ENCODE measurements around the gene COMT. TPM values are rescaled to one million over a fixed set of nuclear protein-coding genes. Genes with fewer than 3 reads are reported as not detected.
"Not testable (repeated sequence)": the region's sequence is repeated elsewhere in the genome, so short reads cannot be mapped to it uniquely, and the experiment has no call there.

COMT gene
- total RNA-seq (2014; rRNA removed; shearing (Covaris generic)), result 182 and 248 TPM in 2 replicates

GRCh38 chr22:19941365-19942082, at the start of gene COMT, which contains the start of gene TXNRD2:
Gene COMT, plus strand, starts transcription at chr22:19941772. Its CDS starts 20,755 bp downstream, at chr22:19962527.
Gene TXNRD2, minus strand, starts transcription at chr22:19941818. Its CDS starts 15 bp downstream, at chr22:19941803.
- peak; percentile 66 for DNase-seq (ENCODE audit: low read depth)

- no peak for DNase-seq (ENCODE audit: low read depth)
These were observed 49.2 kb upstream of the COMT start for GRCh38 chr22:19892257-19892879.

- DNase-seq (ENCODE audit: low read depth), result peak; percentile 15
These were observed 48.6 kb upstream of the COMT start for GRCh38 chr22:19892925-19893324.

- no peak for DNase-seq (ENCODE audit: low read depth)
These were observed 48.2 kb upstream of the COMT start for GRCh38 chr22:19893363-19893762.

- no peak for DNase-seq (ENCODE audit: low read depth)
These were observed 46.3 kb upstream of the COMT start for GRCh38 chr22:19895160-19895849.

GRCh38 chr22:19896665-19897355, 44.8 kb upstream of the COMT start:
- no peak for DNase-seq (ENCODE audit: low read depth)

GRCh38 chr22:19897726-19898125, 43.8 kb upstream of the COMT start:
- DNase-seq (ENCODE audit: low read depth), result no peak

- DNase-seq (ENCODE audit: low read depth), result no peak
These were observed 43.4 kb upstream of the COMT start for GRCh38 chr22:19898145-19898544.

GRCh38 chr22:19898831-19899567, 42.6 kb upstream of the COMT start:
- no peak for DNase-seq (ENCODE audit: low read depth)

- DNase-seq (ENCODE audit: low read depth), result no peak
These were observed 40.7 kb upstream of the COMT start for GRCh38 chr22:19900707-19901436.

GRCh38 chr22:19901577-19902244, 39.9 kb upstream of the COMT start:
- no peak for DNase-seq (ENCODE audit: low read depth)

GRCh38 chr22:19902245-19902715, 39.3 kb upstream of the COMT start:
- no peak for DNase-seq (ENCODE audit: low read depth)

GRCh38 chr22:19903031-19903430, 38.5 kb upstream of the COMT start:
- DNase-seq (ENCODE audit: low read depth), result no peak

GRCh38 chr22:19903513-19903912, 38.1 kb upstream of the COMT start:
- DNase-seq (ENCODE audit: low read depth), result no peak

GRCh38 chr22:19904174-19904856, 37.3 kb upstream of the COMT start:
- DNase-seq (ENCODE audit: low read depth), result no peak

GRCh38 chr22:19904935-19905334, 36.6 kb upstream of the COMT start:
- no peak for DNase-seq (ENCODE audit: low read depth)

- DNase-seq (ENCODE audit: low read depth), result no peak
These were observed 36.0 kb upstream of the COMT start for GRCh38 chr22:19905347-19906276.

GRCh38 chr22:19906864-19907263, 34.7 kb upstream of the COMT start:
- DNase-seq (ENCODE audit: low read depth), result not testable (repeated sequence)

Measured in M059J (cell line).